ENCODE measurements around the gene KRTAP29-1.
A peak's percentile ranks its signal among the peaks of the same experiment; 100 is the strongest.

The KRTAP29-1 gene

DNA sequence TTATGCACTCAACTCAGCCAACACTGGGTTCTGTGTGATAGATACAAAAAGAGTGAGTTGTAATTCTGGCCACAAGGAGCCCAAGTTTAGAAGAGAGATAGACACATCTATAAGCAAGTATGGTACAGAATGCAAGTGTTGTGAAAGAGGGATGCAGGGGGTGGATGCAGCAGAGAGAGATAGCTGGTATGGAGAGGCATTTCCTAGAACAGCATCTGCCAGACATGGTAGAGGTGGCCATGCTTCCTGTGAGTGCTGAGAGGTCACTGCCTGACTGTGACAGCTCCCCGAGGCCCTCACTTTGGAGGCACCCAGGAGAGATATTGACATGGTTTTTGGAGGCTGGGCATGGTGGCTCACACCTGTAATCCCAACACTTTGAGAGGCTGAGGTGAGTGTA lies 8.5 kb upstream of the KRTAP29-1 start:
- no peak overlapping the region for H3K4me3 ChIP-seq (ENCODE audit: low read depth in 1 of 2, low read length in 2 of 2)
- no peaks in the 10 kb centered on the region for H3K36me3 ChIP-seq (ENCODE audit: control insufficient read depth in 1 of 2, insufficient read depth in 2 of 2, low read length in 2 of 2)
- no peak overlapping the region for H3K27ac ChIP-seq (ENCODE audit: low read length)
- H3K27me3 ChIP-seq (ENCODE audit: low read depth, low read length) = peaks cover 4% of the 10 kb centered on the region
- no peaks in the 10 kb centered on the region for H3K4me1 ChIP-seq (ENCODE audit: control insufficient read depth in 1 of 2, insufficient read depth in 2 of 2, low read length in 2 of 2)
- H3K9me3 ChIP-seq (ENCODE audit: control insufficient read depth in 1 of 2, low read length in 2 of 2) = no peaks in the 10 kb centered on the region

DNA sequence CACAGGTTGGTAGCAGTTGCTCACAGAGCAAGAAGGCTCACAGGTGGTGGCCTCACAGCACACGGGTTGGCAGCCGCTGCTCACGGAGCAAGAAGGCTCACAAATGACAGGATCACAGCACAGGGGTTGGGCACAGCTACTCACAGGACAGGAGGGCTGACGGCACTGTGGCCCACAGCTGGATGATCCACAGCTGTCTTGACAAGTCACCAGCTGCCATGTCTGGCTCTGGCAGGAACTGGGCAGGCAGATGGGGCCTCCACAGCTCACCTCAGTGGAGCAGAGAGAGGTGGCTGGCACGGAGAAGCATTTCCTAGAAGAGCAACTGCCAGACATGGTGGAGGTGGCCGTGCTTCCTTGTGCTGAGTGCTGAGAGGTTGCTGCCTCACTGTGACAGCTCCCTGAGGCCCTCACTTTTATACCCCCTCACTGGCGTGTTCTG lies 6.3 kb upstream of the KRTAP29-1 start, which contains the start of gene KRTAP16-1:
Gene KRTAP16-1 (minus strand): TSS at position 392 of the 442 bp plus-strand sequence. CDS start 56 bp downstream, at position 336.
- no peaks in the 10 kb centered on the region for H3K4me1 ChIP-seq (ENCODE audit: control insufficient read depth in 1 of 2, insufficient read depth in 2 of 2, low read length in 2 of 2)
- H3K36me3 ChIP-seq (ENCODE audit: control insufficient read depth in 1 of 2, insufficient read depth in 2 of 2, low read length in 2 of 2) = no peaks in the 10 kb centered on the region
- H3K9me3 ChIP-seq (ENCODE audit: control insufficient read depth in 1 of 2, low read length in 2 of 2) = no peaks in the 10 kb centered on the region
- no peak within 1 kb of the TSS for H3K27ac ChIP-seq (ENCODE audit: low read length)
- H3K4me3 ChIP-seq (ENCODE audit: low read depth in 1 of 2, low read length in 2 of 2) = peak within 1 kb of the TSS in 1 of 2 donors; percentile 14
- H3K27me3 ChIP-seq (ENCODE audit: low read depth, low read length) = peaks cover 4% of the 10 kb centered on the region

DNA sequence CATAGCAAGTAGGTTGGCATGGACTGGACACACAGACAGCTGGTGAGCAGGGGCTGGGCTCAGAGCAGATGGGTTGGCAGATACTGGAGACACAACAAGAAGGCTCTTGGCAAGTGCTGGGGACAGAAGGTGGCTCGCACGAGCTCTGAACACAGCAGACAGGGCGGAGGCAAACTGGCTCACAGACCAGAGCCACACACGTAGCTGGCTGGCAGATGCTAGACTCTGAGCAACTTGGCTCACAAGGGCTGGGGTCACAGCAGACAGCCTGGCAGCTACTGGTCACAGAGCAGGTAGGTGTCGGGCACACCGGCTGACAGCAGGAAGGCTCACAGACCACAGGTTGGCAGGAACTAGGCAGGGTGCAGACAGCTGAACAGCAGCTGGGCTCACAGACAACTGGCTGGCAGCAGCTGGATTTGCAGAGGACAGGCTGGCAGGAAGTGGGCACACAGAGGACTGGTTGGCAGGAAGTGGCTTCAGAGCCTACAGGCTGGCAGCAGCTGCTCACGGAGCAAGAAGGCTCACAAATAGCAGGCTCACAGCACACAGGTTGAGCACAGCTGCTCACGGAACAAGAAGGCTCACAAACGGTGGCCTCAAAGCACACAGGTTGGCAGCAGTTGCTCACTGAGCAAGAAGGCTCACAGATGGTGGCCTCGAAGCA lies 5.7 kb upstream of the KRTAP29-1 start:
- Histone ChIP-seq H3K27me3 (ENCODE audit: low read depth, low read length) (peaks cover 4% of the 10 kb centered on the region), H3K4me1 (ENCODE audit: control insufficient read depth in 1 of 2, insufficient read depth in 2 of 2, low read length in 2 of 2) (no peaks in the 10 kb centered on the region), H3K27ac (ENCODE audit: low read length) (no peak overlapping the region), H3K36me3 (ENCODE audit: control insufficient read depth in 1 of 2, insufficient read depth in 2 of 2, low read length in 2 of 2) (no peaks in the 10 kb centered on the region), H3K9me3 (ENCODE audit: control insufficient read depth in 1 of 2, low read length in 2 of 2) (no peaks in the 10 kb centered on the region), H3K4me3 (ENCODE audit: low read depth in 1 of 2, low read length in 2 of 2) (peak overlapping the region in 1 of 2 donors; percentile 14)

DNA sequence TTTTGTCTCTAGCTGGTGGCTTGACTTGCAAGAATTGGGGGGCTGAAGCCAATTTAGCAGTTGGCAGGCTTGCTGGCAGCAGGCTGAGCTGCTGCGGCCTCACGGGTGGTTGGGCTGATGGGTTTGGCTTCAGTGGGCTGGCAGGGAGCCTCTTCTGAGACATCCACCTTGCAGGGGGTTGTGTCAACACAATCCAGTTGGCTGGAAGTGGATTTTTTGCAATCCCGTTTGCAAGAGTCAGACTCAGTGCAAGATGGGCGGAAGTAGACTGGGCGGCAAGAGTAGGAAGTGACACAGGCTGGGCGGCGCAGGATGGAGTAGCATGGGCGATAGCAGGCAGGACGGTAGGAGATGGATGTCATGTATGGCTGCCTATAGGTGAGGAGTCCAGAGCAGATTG lies 5.0 kb upstream of the KRTAP29-1 start:
- no peaks in the 10 kb centered on the region for H3K4me1 ChIP-seq (ENCODE audit: control insufficient read depth in 1 of 2, insufficient read depth in 2 of 2, low read length in 2 of 2)
- H3K4me3 ChIP-seq (ENCODE audit: low read depth in 1 of 2, low read length in 2 of 2) = peak overlapping the region in 1 of 2 donors; percentile 14

DNA sequence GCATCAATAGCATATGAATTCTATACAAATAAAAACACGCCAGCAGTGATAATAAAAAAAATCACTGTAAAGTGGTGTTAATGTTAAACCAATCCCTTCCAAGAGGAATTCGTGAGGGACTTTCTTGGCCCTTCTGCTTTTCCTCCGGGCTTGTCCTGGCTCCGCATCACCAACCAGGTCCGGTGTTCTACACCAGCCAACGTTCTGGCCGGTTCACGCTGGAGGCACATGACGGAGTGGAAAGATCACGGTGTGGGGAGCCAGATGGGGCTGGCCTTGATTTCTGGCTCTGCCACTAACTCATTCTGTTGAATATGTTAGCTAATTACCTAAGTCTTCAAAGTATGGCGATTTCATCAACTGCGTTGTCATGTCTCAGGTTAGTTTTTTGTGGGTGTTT lies 1.4 kb upstream of the KRTAP29-1 start:
- Histone ChIP-seq H3K9me3 (ENCODE audit: control insufficient read depth in 1 of 2, low read length in 2 of 2) (no peaks in the 10 kb centered on the region), H3K4me1 (ENCODE audit: control insufficient read depth in 1 of 2, insufficient read depth in 2 of 2, low read length in 2 of 2) (no peaks in the 10 kb centered on the region), H3K36me3 (ENCODE audit: control insufficient read depth in 1 of 2, insufficient read depth in 2 of 2, low read length in 2 of 2) (no peaks in the 10 kb centered on the region), H3K4me3 (ENCODE audit: low read depth in 1 of 2, low read length in 2 of 2) (no peak overlapping the region), H3K27ac (ENCODE audit: low read length) (no peak overlapping the region), H3K27me3 (ENCODE audit: low read depth, low read length) (peaks cover 4% of the 10 kb centered on the region)

More for the DNA sequence above, 5.0 kb upstream of the KRTAP29-1 start:
- H3K9me3 ChIP-seq (ENCODE audit: control insufficient read depth in 1 of 2, low read length in 2 of 2) = no peaks in the 10 kb centered on the region
- H3K36me3 ChIP-seq (ENCODE audit: control insufficient read depth in 1 of 2, insufficient read depth in 2 of 2, low read length in 2 of 2) = no peaks in the 10 kb centered on the region
- no peak overlapping the region for H3K27ac ChIP-seq (ENCODE audit: low read length)
- H3K27me3 ChIP-seq (ENCODE audit: low read depth, low read length) = peaks cover 4% of the 10 kb centered on the region

DNA sequence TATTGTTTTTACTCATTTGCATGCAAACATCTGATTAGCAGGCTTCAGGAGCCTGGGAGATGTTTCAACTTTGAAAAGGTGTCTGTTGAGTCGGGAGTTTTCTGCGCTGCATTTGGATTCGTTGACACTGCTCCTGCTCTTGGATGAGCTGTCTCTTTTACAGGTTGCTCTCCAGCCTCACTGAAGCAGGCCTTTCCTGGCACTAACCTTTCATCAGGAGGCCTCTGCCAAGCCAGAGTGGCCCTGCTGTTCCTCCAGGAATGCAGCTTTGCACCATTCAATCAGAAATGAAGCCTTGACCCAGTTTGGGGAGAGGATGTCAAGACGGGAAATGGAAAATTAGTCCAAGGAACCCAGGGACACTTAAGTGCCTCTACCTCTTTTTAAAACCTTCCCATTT lies 330 bp upstream of the KRTAP29-1 start:
- Histone ChIP-seq H3K36me3 (ENCODE audit: control insufficient read depth in 1 of 2, insufficient read depth in 2 of 2, low read length in 2 of 2) (no peaks in the 10 kb centered on the region), H3K27ac (ENCODE audit: low read length) (no peak overlapping the region), H3K9me3 (ENCODE audit: control insufficient read depth in 1 of 2, low read length in 2 of 2) (no peaks in the 10 kb centered on the region), H3K4me3 (ENCODE audit: low read depth in 1 of 2, low read length in 2 of 2) (no peak overlapping the region), H3K27me3 (ENCODE audit: low read depth, low read length) (peaks cover under 1% of the 10 kb centered on the region), H3K4me1 (ENCODE audit: control insufficient read depth in 1 of 2, insufficient read depth in 2 of 2, low read length in 2 of 2) (no peaks in the 10 kb centered on the region)

DNA sequence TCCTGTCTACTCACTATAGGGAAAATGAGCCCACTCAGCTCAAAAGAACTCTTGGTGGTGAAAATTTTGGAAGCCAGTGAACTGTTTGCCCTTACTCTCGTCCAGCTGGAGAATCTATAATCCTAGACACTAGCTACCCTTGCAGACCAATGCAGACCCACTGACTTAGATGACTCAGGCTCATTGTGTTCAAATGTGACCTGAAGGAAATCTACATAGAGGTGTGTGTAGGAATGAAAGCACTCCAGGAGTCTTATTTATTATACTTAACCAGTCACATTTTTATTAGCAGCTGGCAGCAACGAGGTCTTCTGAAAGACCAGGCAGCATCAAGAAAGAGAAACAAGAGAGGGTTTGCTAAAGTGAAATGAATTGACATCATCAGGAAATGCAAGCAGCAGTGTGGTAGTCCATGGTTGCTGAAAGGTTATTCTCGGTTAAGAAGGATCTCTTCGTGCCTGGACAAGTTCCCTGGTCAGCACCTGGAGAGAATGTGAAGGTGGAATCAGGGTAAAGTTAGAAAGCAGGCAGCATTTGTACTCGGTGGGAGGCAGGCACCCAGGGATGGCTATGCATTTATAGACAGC lies 1.4 kb downstream of the KRTAP29-1 start:
- Histone ChIP-seq H3K27me3 (ENCODE audit: low read depth, low read length) (no peaks in the 10 kb centered on the region), H3K36me3 (ENCODE audit: control insufficient read depth in 1 of 2, insufficient read depth in 2 of 2, low read length in 2 of 2) (no peaks in the 10 kb centered on the region), H3K9me3 (ENCODE audit: control insufficient read depth in 1 of 2, low read length in 2 of 2) (no peaks in the 10 kb centered on the region), H3K4me3 (ENCODE audit: low read depth in 1 of 2, low read length in 2 of 2) (no peak overlapping the region), H3K4me1 (ENCODE audit: control insufficient read depth in 1 of 2, insufficient read depth in 2 of 2, low read length in 2 of 2) (no peaks in the 10 kb centered on the region), H3K27ac (ENCODE audit: low read length) (no peak overlapping the region)

DNA sequence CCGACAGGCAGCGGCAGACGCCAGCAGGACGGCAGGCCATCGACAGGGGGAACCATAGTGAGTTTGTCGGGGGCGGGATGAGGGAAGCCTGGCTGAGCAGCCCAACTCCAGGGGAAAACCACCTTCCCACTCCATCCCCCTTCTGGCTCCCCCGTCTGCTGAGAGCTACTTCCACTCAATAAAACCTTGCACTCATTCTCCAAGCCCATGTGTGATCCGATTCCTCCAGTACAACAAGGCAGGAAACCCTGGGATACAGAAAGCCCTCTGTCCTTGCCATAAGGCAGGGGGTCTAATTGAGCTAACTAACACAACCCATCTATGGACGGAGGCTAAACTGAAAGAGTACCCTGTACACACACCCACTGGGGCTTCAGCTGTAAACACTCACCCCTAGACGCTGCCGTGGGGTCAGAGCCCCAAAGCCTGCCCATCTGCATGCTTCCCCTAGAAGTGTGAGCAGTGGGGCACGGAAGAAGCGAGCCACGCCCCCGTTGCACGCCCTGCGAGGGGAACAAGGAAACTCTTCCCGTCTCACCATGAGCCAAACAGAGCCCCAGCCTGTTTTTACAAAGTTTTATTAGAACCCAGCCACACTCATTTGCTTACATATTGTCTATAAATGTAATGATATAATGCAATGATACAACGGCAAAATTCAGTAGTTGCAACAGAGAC lies 4.1 kb downstream of the KRTAP29-1 start:
- H3K4me3 ChIP-seq (ENCODE audit: low read depth in 1 of 2, low read length in 2 of 2) = no peak overlapping the region
- H3K9me3 ChIP-seq (ENCODE audit: control insufficient read depth in 1 of 2, low read length in 2 of 2) = no peaks in the 10 kb centered on the region
- H3K27ac ChIP-seq (ENCODE audit: low read length) = no peak overlapping the region
- no peaks in the 10 kb centered on the region for H3K4me1 ChIP-seq (ENCODE audit: control insufficient read depth in 1 of 2, insufficient read depth in 2 of 2, low read length in 2 of 2)
- H3K27me3 ChIP-seq (ENCODE audit: low read depth, low read length) = no peaks in the 10 kb centered on the region
- H3K36me3 ChIP-seq (ENCODE audit: control insufficient read depth in 1 of 2, insufficient read depth in 2 of 2, low read length in 2 of 2) = no peaks in the 10 kb centered on the region

DNA sequence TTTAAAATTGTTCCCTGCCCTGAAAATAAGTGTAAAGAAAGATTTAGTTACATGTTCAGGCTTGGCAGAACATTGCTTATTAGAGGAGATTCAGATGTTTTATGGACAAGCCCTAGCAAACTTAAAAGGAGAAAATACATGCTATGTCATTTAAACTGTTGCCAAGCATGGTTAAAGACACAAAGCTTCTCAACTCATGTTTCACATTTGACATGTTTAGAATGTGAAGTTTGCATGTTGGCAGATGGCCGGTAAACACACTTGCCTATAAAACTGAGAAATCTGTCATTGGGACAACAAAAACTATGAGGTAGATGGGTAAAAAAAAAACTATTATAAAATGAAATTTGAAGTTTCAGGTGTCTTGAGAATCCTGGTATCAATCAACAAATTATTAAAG lies 5.8 kb downstream of the KRTAP29-1 start:
- Histone ChIP-seq H3K4me1 (ENCODE audit: control insufficient read depth in 1 of 2, insufficient read depth in 2 of 2, low read length in 2 of 2) (no peaks in the 10 kb centered on the region), H3K4me3 (ENCODE audit: low read depth in 1 of 2, low read length in 2 of 2) (no peak overlapping the region), H3K36me3 (ENCODE audit: control insufficient read depth in 1 of 2, insufficient read depth in 2 of 2, low read length in 2 of 2) (no peaks in the 10 kb centered on the region), H3K27ac (ENCODE audit: low read length) (no peak overlapping the region), H3K27me3 (ENCODE audit: low read depth, low read length) (no peaks in the 10 kb centered on the region), H3K9me3 (ENCODE audit: control insufficient read depth in 1 of 2, low read length in 2 of 2) (no peaks in the 10 kb centered on the region)

DNA sequence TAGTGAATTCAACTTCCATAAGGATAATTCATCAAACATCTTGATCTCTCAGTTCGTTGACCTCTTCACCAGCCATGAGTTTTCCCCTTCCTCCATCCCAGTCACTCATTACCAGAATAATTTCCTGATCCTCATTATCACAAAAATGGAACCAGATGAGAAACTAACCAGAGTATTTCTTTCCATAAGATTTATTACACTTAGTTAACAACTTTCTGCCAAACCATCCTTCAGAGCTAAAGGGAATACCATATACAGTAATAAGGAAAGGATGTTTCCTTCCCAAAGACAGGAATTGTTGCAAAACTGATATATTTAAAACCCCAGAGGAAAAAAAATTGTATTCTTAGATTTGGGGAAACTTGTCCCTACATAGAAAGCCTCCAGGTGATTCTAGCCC lies 8.6 kb downstream of the KRTAP29-1 start:
- Histone ChIP-seq H3K9me3 (ENCODE audit: control insufficient read depth in 1 of 2, low read length in 2 of 2) (no peaks in the 10 kb centered on the region), H3K4me1 (ENCODE audit: control insufficient read depth in 1 of 2, insufficient read depth in 2 of 2, low read length in 2 of 2) (no peaks in the 10 kb centered on the region), H3K27me3 (ENCODE audit: low read depth, low read length) (no peaks in the 10 kb centered on the region), H3K4me3 (ENCODE audit: low read depth in 1 of 2, low read length in 2 of 2) (no peak overlapping the region), H3K36me3 (ENCODE audit: control insufficient read depth in 1 of 2, insufficient read depth in 2 of 2, low read length in 2 of 2) (no peaks in the 10 kb centered on the region), H3K27ac (ENCODE audit: low read length) (no peak overlapping the region)

DNA sequence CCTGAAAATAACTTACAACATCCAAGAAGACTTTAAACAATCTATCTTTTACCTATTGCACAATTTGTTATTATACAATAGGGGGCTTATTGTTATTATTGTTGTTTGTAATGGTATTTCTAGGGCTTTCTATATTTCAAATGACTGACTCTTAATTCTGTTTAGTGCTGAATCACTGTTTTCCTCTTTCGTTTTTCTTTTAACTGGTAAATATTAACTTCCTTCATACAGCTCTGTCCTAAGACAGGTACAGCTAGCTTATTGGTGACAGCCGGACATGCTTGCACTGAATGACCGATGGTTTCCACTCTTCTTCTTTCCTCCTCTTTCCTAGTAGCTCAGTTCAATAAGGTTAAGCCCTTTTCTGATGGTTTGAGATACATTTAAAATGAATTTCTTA lies 15.6 kb downstream of the KRTAP29-1 start:
- no peaks in the 10 kb centered on the region for H3K9me3 ChIP-seq (ENCODE audit: control insufficient read depth in 1 of 2, low read length in 2 of 2)
- H3K4me1 ChIP-seq (ENCODE audit: control insufficient read depth in 1 of 2, insufficient read depth in 2 of 2, low read length in 2 of 2) = no peaks in the 10 kb centered on the region
- H3K27me3 ChIP-seq (ENCODE audit: low read depth, low read length) = no peaks in the 10 kb centered on the region
- no peak overlapping the region for H3K27ac ChIP-seq (ENCODE audit: low read length)
- no peaks in the 10 kb centered on the region for H3K36me3 ChIP-seq (ENCODE audit: control insufficient read depth in 1 of 2, insufficient read depth in 2 of 2, low read length in 2 of 2)
- H3K4me3 ChIP-seq (ENCODE audit: low read depth in 1 of 2, low read length in 2 of 2) = no peak overlapping the region

Data from muscle layer of duodenum (tissue), 2 donors.